Fibroblast of the aortic adventitia (primary cell): Measurements from ENCODE around the gene KDM4F. TPM values are rescaled to one million over a fixed set of nuclear protein-coding genes. Genes with fewer than 3 reads are reported as not detected.

Experiments
- DNase-seq: peaks from one replicate; pipeline ENCODE4 v3.0.0-alpha.2; 2010; ENCODE audit warnings: low read depth
- H3K4me3 ChIP-seq: 2 replicates; pipeline ENCODE4 v1.5.1; 2011; ENCODE audit warnings: low read depth, mild to moderate bottlenecking, control low read depth, low read length, moderate library complexity
- total RNA-seq: library from RNA; depleted of rRNA; stranded (reverse); fragments of >200 nt; gene quantifications from 2 replicates; pipeline ENCODE4 v1.2.3, GENCODE V29; 2012; ENCODE audit warnings: low replicate concordance
- TF ChIP-seq, protein P1 (sequence below): IDR thresholded peaks from 2 replicates; pipeline ENCODE4 v1.5.1; 2011; ENCODE audit warnings: mild to moderate bottlenecking, low read length, control low read depth, inconsistent platforms; ENCODE audit not compliant: insufficient read depth

The KDM4F gene
- total RNA-seq, 1 donor = not detected

DNA sequence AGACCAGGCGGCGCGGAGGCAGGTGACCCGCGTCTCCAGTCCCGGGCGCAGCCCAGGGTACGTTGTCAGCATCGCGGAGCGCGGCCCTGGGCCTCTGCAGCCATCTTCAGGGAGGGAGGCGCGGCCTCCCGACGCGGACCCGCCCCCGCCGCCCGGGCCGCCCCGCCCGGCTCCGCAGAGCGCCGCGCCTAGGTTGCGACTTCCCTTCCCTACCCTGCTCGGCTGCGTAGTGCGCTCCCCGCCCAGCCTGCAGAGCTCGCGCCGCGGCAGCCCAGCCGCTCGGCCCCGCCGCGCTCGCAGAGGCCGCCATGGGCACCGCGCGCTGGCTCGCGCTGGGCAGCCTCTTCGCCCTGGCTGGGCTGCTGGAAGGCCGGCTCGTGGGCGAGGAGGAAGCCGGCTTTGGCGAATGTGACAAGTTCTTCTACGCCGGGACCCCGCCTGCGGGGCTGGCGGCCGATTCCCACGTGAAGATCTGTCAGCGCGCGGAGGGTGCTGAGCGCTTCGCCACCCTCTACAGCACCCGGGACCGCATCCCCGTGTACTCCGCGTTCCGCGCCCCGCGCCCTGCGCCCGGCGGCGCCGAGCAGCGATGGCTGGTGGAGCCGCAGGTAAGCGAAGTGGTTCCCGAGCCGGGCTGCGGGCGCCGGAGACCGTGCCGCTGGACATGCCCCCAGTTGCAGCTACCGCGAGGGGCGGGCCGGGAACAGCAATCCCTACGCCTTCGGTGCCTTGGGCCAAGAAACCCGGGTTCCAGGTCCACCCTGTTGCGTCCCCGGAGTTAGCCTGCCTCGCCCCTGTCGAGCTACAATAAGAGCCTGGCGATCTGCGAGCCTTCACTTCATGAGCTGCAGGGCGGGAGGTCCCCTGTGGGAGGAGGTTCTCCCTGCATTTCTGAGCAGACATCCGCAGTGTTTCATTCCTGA lies 40.7 kb downstream of the KDM4F start, which contains the start of gene ENDOD1:
Gene ENDOD1, plus strand, starts transcription at position 227 of the 923 bp plus-strand sequence. Its CDS starts 82 bp downstream, at position 309.
- TF ChIP-seq, protein P1, sequence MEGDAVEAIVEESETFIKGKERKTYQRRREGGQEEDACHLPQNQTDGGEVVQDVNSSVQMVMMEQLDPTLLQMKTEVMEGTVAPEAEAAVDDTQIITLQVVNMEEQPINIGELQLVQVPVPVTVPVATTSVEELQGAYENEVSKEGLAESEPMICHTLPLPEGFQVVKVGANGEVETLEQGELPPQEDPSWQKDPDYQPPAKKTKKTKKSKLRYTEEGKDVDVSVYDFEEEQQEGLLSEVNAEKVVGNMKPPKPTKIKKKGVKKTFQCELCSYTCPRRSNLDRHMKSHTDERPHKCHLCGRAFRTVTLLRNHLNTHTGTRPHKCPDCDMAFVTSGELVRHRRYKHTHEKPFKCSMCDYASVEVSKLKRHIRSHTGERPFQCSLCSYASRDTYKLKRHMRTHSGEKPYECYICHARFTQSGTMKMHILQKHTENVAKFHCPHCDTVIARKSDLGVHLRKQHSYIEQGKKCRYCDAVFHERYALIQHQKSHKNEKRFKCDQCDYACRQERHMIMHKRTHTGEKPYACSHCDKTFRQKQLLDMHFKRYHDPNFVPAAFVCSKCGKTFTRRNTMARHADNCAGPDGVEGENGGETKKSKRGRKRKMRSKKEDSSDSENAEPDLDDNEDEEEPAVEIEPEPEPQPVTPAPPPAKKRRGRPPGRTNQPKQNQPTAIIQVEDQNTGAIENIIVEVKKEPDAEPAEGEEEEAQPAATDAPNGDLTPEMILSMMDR = peak; percentile 22
- peak within 1 kb of the TSS; percentile 80 for H3K4me3 ChIP-seq
- peak; percentile 75 for DNase-seq

DNA sequence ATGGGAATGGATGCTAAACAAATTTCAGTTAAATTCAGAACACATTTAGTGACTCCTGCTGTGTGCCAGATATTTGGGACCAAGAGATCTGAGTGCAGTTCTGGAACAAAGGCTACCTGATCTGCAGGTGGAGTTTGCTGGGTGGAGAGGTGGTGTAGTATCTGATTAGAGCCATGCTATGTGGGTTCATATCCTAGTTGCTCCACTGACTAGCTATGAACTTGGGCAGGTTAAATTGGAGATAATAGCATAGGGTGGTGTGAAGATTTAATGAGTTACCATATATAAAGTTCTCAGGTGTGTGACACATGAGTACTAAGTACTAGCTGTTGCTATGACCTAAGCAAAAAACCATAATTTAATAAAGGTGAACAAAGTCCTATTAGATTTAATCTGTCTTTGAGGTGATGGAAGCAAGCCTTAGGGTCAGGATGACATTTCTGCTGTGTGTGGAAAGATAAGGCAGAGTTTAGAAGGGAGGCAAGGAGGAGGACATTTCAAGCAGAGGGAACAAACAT lies 42.5 kb downstream of the KDM4F start:
- TF ChIP-seq, protein P1 = no peak
- no peak for DNase-seq
- no peak overlapping the region for H3K4me3 ChIP-seq

DNA sequence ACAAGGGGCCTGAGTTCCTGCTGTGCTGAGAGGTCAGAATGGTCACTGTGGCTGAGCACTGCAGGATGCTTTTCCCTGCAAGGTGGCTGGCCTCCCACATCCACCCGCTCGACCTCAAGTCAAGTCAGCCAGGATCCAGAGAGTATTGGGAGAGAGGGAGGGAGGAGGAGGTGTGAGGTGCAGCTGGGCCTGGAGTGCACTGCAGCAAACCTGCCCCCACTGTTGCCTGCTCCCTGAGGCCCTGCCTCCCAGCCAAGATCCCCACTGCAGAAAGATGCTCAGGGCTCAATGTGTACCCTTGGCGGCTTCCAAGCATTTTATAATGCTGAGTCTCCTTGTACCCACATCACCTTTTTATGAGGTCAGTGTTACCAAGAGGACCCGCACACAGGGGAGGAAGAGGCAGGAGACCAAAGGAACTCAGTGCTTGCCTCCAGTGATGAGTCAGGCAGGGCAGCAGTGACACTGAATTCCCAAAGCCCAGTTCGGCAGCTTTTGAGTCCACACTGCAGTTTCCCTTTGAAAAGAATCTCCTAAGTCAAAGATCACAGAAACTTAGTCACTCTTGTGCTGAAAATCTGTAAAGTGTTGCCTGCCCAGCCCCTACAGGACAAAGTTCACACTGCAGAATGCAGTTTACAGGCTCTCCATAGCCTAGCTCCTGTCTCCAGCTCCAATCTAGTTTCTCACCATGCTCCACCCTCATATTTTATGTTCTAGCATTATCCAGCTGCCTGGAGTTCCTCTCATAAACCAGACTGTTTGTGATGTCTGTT lies 43.5 kb downstream of the KDM4F start:
- TF ChIP-seq, protein P1 = peak; percentile 64
- H3K4me3 ChIP-seq = no peak overlapping the region
- DNase-seq = peak; percentile 53

DNA sequence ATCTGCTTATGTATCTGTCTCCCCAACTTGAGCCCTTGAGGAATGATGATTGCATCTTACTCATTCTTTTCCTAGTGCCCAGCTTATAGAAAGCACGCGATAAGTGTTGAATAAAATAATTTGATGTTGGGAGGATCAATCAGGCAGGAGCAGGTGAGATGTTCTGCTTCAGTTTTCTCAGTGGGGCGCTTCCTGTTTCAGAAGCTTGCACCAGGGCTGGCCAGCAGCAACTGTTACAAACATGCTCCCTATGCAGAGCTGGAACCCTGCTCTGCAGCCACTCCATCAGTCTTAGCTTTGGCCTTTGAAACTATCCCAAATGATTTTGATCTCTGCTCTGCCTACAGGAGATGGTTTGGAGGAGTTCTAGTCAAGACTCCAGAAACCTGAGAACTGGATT lies 44.3 kb downstream of the KDM4F start:
- H3K4me3 ChIP-seq = no peak overlapping the region
- TF ChIP-seq, protein P1 = no peak
- no peak for DNase-seq

DNA sequence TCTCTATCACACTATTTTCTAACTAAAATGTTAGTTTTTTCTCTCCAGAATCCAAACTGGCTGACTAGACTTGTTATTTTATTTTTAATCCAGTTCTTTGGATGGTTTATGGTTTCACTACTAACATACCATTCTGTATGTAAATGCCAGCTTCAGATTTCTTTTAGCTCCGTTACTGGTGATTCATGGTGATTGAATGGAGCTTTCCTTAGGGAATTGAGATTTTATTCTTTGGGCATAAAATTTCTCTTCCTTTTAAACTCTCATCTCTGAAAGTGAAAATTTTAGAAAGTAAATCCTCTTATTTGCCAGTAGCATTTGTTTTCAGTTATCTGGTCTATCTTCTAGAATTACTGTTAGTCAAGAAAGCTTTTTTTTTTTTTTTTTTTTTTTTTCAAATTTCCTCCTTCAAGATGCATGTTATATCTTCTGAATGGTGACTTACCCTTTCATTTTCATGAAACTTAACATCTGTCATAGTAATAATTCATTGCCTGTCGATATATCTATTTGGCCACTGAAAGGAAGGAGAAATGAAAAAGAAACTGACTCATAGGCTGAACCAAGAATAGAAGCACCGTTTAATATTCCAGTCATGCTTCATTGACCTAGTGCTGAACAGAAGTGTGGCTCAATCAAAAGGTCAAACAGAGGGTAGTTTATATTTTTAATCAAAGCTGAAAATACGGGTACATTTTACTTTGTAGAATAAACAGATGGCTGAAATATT lies 46.8 kb downstream of the KDM4F start:
- DNase-seq = peak; percentile 78
- H3K4me3 ChIP-seq = no peak overlapping the region
- TF ChIP-seq, protein P1 = no peak

DNA sequence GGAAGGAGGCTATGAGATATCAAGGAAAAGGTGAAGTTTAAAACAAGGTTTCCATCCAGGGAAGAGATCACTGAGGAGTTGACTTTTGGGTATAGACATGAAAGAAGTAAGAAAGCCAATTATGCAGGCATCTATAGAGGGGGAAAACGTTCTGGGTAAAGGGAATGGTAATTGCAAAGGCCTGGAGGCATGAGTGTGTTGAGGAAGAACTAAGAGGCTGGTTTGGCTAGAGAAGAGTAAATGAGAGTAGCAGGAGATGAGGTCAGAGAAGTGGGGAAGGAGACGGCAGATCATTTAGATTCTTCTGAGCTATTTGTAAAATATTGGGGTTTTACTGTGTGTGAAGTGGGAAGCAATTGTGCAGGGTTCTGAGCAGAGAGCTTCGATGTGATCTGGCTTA lies 48.0 kb downstream of the KDM4F start:
- no peak overlapping the region for H3K4me3 ChIP-seq
- DNase-seq = no peak
- TF ChIP-seq, protein P1 = no peak
